Transverse colon (tissue), 4 donors: ENCODE measurements around the gene LRRC3. TPM values are rescaled to one million over a fixed set of nuclear protein-coding genes. Genes with fewer than 3 reads are reported as not detected.

Experiments used
- DNase-seq: peaks from one replicate; pipeline ENCODE4 v3.0.0-alpha.2; 2019
- H3K27ac ChIP-seq, 4 donors: fragments of 200-600 bp; sonication (generic); 2 replicates each; pipeline ENCODE4 v1.5.1; 2016 to 2018; ENCODE audit warnings: inconsistent platforms in 4 of 4
- H3K27me3 ChIP-seq: fragments of 200-600 bp; sonication (generic); 2 replicates; pipeline ENCODE4 v1.5.1; 2017; ENCODE audit warnings: inconsistent platforms
- H3K36me3 ChIP-seq, 4 donors: fragments of 200-600 bp; sonication (generic); 2 replicates each; pipeline ENCODE4 v1.5.1; 2017 to 2019; ENCODE audit warnings: inconsistent platforms in 4 of 4
- H3K4me1 ChIP-seq, 4 donors: fragments of 200-600 bp; sonication (generic); 2 replicates each; pipeline ENCODE4 v1.5.1; 2017 to 2020; ENCODE audit warnings: inconsistent platforms in 4 of 4
- H3K4me3 ChIP-seq, 4 donors: fragments of 200-600 bp; sonication (generic); 1 replicate in 1 of 4; 2 replicates in 3 of 4; pipeline versions ENCODE4 v1.5.1 to v1.6.1; 2017 to 2019; ENCODE audit warnings: inconsistent platforms in 4 of 4
- H3K9me3 ChIP-seq, 2 donors: fragments of 200-600 bp; sonication (generic); 2 replicates each; pipeline ENCODE4 v1.5.1; 2017 to 2019; ENCODE audit warnings: inconsistent platforms in 2 of 2
- EP300 ChIP-seq: sonication (generic); formaldehyde crosslinking; IDR thresholded peaks from one replicate; pipeline ENCODE4 v1.6.1; 2017; ENCODE audit warnings: antibody characterized with exemption, low read depth
- POLR2A ChIP-seq: fragments of 450-650 bp; IDR thresholded peaks from one replicate; pipeline ENCODE4 v1.6.1; 2016; ENCODE audit warnings: antibody characterized with exemption, mild to moderate bottlenecking, moderate library complexity
- POLR2AphosphoS5 ChIP-seq, 3 donors: sonication (generic); formaldehyde crosslinking; IDR thresholded peaks; one replicate each; pipeline ENCODE4 v1.6.1; 2016; ENCODE audit warnings: antibody characterized with exemption in 3 of 3
- WGBS, 2 donors: methylation state at CpG; one replicate each; pipeline ENCODE4 v1.1.5; 2018; ENCODE audit warnings: low coverage in 1 of 2; 5-methylcytosine and 5-hydroxymethylcytosine counted together
- in situ Hi-C, 4 donors: fragments of 200-750 bp; cut with MboI; loops; one replicate each; pipeline versions ENCODE4 v1.15.0 to v1.15.1; 2017; ENCODE audit warnings: low sequenced_read_pairs in 3 of 4, low pct_ligation_motif_present in 1 of 4, low pct_unique_long_range_greater_than_20kb in 1 of 4
- intact Hi-C: fragments of 100-400 bp; cut with DNase I; formaldehyde crosslinking; loops from one replicate; pipeline ENCODE4 v1.15.1; 2023; ENCODE audit warnings: low total_unique reads
- total RNA-seq, 4 donors: library from RNA; depleted of rRNA; stranded (reverse); fragments of >200 nt; gene quantifications; one replicate each; pipeline ENCODE4 v1.1.0, GENCODE V29; 2016
- TF ChIP-seq, protein P1 (sequence below), 5 experiments: fragments of 200-600 bp in 3 of 5; fragments of 450-650 bp in 2 of 5; sonication (generic) in 3 of 5; IDR thresholded peaks; 1 replicate in 2 of 5; 2 replicates in 3 of 5; pipeline ENCODE4 v1.5.1; 2016 to 2017; ENCODE audit warnings: antibody characterized with exemption in 5 of 5, inconsistent platforms in 3 of 5, mild to moderate bottlenecking in 2 of 5, moderate library complexity in 1 of 5

LRRC3 gene
- total RNA-seq, 4 donors from 2014 or later = 4.4 to 6.7 (median 5.1) TPM

GRCh38 chr21:44437696-44438431 is 17.4 kb upstream of the LRRC3 start:
- TF ChIP-seq POLR2AphosphoS5 (IDR thresholded peaks at IDR 0.05) = no peak
- TF ChIP-seq EP300 = no peak
- TF ChIP-seq, protein P1, sequence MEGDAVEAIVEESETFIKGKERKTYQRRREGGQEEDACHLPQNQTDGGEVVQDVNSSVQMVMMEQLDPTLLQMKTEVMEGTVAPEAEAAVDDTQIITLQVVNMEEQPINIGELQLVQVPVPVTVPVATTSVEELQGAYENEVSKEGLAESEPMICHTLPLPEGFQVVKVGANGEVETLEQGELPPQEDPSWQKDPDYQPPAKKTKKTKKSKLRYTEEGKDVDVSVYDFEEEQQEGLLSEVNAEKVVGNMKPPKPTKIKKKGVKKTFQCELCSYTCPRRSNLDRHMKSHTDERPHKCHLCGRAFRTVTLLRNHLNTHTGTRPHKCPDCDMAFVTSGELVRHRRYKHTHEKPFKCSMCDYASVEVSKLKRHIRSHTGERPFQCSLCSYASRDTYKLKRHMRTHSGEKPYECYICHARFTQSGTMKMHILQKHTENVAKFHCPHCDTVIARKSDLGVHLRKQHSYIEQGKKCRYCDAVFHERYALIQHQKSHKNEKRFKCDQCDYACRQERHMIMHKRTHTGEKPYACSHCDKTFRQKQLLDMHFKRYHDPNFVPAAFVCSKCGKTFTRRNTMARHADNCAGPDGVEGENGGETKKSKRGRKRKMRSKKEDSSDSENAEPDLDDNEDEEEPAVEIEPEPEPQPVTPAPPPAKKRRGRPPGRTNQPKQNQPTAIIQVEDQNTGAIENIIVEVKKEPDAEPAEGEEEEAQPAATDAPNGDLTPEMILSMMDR (IDR thresholded peaks at IDR 0.05) = no peak
- TF ChIP-seq POLR2A = no peak
- DNase-seq = no peak
- H3K4me1 ChIP-seq = peaks cover 4 to 15% (median 8%) of the 10 kb centered on the region in 4 donors
- H3K36me3 ChIP-seq = no peaks in the 10 kb centered on the region
- H3K4me3 ChIP-seq = no peak overlapping the region
- no peaks in the 10 kb centered on the region for H3K9me3 ChIP-seq
- intact Hi-C loops = no loop called here
- H3K27ac ChIP-seq = peak overlapping the region in 3 of 4 donors; percentile 63 to 69 (median 69)
- WGBS, 2 donors = 83% methylated on average over 15 of the region's 19 CpGs; no CpG with 5 or more reads in 1 of the 2 donors
- H3K27me3 ChIP-seq = peaks cover 13% of the 10 kb centered on the region
- in situ Hi-C loops = no loop called here

DNA sequence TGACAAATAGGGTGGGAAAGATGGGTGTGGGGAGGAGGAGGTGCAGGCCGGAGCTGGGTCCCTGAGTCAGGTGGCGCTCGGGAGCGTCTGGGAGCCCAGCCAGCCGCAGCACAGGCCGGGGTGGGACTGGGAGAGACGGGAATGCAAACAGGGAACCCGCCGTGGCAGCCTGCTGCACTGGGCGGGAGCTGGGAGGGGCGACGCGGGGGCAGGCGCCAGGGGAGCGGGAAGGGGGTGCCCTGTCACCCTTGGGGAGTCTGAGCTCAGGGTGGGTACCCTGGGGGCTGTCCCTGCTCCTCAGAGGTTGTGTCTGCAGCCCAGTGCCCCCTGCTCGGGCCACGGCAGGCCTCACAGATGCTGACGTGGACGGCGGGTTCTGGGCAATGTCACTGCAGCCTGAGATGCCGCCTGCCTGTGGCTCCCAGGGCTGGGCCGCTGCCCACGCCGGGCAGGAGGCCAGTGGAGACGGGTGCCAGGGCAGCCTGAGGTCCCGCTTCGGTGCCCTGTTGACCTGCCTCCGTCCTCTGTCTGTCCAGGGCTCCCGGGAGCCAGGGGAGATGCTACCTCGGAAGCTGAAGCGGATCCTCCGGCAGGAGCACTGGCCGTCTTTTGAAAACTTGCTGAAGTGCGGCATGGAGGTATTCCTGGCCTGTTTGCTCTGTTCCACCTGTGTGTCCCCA is 16.6 kb upstream of the LRRC3 start:
- intact Hi-C loops = no loop called here
- Histone ChIP-seq H3K27ac (peak overlapping the region; percentile 42 to 69 (median 66)), H3K9me3 (no peaks in the 10 kb centered on the region), H3K4me1 (peaks cover 4 to 15% (median 8%) of the 10 kb centered on the region in 4 donors), H3K27me3 (peaks cover 13% of the 10 kb centered on the region), H3K4me3 (peak overlapping the region in 2 of 4 donors; percentile 19 to 22), H3K36me3 (no peaks in the 10 kb centered on the region)
- in situ Hi-C loops = no loop called here
- 48 to 57% methylated on average over 7 to 31 of the region's 34 CpGs for WGBS, 2 donors
- TF ChIP-seq, protein P1 (IDR thresholded peaks at IDR 0.05) = no peak
- TF ChIP-seq EP300 = no peak
- no peak for TF ChIP-seq POLR2A
- TF ChIP-seq POLR2AphosphoS5 (IDR thresholded peaks at IDR 0.05) = peak; percentile 14 to 44 (median 20)
- DNase-seq = peak; percentile 50

DNA sequence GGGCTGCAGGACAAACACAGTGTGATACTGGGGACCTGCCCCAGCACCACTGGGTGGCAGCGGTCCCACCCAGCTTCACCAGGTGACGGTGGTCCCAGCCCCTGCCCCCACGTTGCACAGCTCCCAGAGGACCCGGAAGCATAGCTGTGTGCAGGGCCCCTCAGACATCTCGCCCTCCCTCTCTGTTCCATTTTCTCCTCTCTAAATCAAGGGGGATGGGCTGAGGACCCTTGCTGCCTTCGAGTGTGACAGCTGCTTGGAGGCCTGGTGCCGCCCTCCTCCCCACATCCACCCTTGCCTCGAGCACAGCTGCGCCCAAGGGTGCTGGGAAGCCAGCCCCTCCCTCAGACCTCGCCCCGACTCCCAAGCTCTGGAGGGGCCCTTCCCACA is 16.1 kb upstream of the LRRC3 start:
- in situ Hi-C loops = no loop called here
- no peaks in the 10 kb centered on the region for H3K36me3 ChIP-seq
- no peak for DNase-seq
- TF ChIP-seq, protein P1 (IDR thresholded peaks at IDR 0.05) = no peak
- TF ChIP-seq EP300 (no peak), POLR2AphosphoS5 (IDR thresholded peaks at IDR 0.05) (no peak), POLR2A (no peak)
- intact Hi-C loops = no loop called here
- WGBS, 2 donors = 66% methylated on average over 11 of the region's 11 CpGs; no CpG with 5 or more reads in 1 of the 2 donors
- peaks cover 4 to 15% (median 8%) of the 10 kb centered on the region in 4 donors for H3K4me1 ChIP-seq
- H3K27me3 ChIP-seq = peaks cover 13% of the 10 kb centered on the region
- H3K9me3 ChIP-seq = no peaks in the 10 kb centered on the region
- peak overlapping the region in 3 of 4 donors; percentile 63 to 69 (median 69) for H3K27ac ChIP-seq
- H3K4me3 ChIP-seq = no peak overlapping the region

- Histone ChIP-seq H3K4me1 (peaks cover 4 to 15% (median 8%) of the 10 kb centered on the region in 4 donors), H3K9me3 (no peaks in the 10 kb centered on the region), H3K36me3 (no peaks in the 10 kb centered on the region), H3K4me3 (no peak overlapping the region), H3K27me3 (peaks cover 15% of the 10 kb centered on the region), H3K27ac (no peak overlapping the region)
- in situ Hi-C loops (no loop called here), intact Hi-C loops (no loop called here)
- TF ChIP-seq POLR2A (no peak), POLR2AphosphoS5 (IDR thresholded peaks at IDR 0.05) (no peak)
- no peak for DNase-seq
- 76 to 79% methylated on average over 6 to 26 of the region's 33 CpGs for WGBS, 2 donors
These were observed 14.9 kb upstream of the LRRC3 start for GRCh38 chr21:44440241-44441040.
